Measurements from ENCODE around the gene NPC2.
A peak's percentile ranks its signal among the peaks of the same experiment; 100 is the strongest.
"Not testable (repeated sequence)": the region's sequence is repeated elsewhere in the genome, so short reads cannot be mapped to it uniquely, and the experiment has no call there.

The NPC2 gene

DNA sequence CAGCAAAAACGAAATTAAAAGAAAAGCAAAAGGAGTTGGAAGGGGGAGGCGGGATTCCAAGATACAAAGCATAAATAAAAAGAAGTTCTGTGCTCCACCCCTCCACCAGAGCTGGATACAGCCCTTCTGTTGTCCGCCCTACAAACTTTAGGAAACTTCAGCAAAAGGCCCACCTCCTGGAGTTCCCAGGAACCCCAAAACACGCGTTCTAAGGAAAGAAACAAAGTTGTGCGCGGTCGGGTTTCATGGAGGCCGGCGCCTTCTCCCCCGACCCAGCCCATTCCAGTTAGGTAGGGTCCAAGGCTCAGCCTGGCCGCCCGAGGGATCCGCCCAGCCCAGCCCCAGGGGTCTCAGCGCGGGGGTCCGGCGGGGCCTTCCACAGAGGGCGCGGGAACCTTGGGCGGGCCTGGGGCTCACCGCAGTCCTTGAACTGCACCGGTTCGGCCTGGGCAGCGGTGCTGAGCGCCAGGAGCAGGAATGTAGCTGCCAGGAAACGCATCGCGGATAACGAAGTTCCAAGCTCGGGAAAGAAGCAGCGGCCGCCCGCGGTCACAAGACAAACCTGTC is at the start of gene NPC2:
NPC2 (minus strand) TSS at position 530 of the 567 bp plus-strand sequence; CDS start at position 499, 31 bp downstream.
- intact Hi-C loops (cut with DNase I), result no loop called here

DNA sequence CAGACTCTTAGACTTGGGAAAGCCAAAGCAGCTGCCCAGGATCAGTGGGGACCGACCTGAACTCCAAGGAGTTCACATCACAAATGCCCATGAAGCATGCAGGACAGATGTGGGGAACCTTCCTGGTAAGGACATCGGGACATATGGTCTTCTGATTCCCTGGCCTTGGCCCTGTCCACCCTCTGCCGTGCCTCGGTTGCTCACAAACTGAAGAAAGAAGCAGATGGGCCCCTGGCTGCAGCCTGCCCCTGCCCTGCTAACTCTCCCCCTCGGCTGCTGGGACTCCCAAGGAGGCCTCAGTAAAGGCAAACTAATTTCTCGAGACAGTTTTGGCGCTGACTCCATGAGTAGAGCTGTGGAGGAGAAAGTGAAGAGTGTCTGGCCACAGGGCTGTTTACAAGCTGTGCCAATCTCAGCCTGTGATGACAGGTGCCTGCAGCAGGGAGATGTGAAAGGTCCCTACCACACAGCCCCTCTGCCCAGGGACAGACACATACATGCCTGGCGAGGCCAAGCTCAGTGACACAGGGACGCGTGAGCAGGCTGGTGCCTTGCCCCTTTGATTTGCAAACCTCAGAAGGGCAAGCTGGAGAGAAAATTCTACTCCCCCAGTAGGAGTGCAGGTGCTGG is 49.1 kb upstream of the NPC2 start:
- intact Hi-C loops (cut with DNase I), result no loop called here
- DNase-seq, result no peak

More for the DNA sequence above, at the start of gene NPC2:
- DNase-seq, result no peak

GRCh38 chr14:74541225-74541624 is 48.1 kb upstream of the NPC2 start:
- intact Hi-C loops (cut with DNase I), result no loop called here
- DNase-seq, result no peak

- no peak for DNase-seq
- intact Hi-C loops (cut with DNase I), result no loop called here
These were observed 46.4 kb upstream of the NPC2 start for GRCh38 chr14:74539503-74539902.

GRCh38 chr14:74538411-74539391 is 45.6 kb upstream of the NPC2 start:
- no peak for DNase-seq
- intact Hi-C loops (cut with DNase I), result no loop called here

DNA sequence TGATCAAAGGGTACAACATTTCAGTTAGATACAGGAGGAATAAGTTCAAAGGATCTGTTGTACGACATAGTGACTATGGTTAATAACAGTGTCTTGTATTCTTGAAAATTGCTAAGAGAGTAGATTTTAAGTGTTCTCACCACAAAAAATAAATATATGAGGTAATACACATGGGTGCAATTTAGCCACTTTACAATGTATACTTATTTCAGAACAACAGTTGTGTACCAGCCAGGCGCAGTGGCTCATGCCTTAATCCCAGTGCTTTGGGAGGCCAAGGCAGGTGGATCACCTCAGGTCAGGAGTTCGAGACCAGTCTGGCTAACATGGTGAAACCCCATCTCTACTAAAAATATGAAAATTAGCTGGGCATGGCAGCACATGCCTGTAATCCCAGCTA is 43.2 kb upstream of the NPC2 start:
- DNase-seq, result not testable (repeated sequence)

DNA sequence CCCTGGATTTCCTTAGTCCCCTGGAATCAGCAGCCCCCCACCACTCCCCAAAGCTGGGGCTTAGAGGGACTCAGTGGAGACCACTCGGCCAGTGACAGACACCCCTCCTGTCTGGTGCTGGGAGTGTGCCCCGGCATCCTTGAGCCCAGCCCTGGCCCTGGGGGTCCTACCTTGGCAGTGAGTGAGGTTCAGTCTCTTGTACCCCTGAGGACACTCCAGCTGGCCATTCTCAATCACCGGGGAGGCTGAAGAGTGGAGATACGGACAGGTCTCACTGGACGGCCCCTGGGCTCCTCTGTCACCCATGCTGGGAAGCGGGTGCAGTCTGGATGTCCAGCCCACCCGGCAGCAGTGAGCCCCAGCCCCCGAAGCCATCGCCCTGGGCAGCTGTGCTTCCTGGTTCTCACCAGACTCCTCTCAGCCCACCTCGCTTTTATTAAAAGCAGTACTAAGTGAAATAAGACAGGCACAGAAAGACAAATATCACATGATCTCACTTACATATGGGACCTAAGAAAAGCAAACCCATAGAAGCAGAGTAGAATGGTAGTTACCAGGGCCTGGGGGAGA is 42.7 kb upstream of the NPC2 start:
- intact Hi-C loops (cut with DNase I), result no loop called here
- no peak for DNase-seq

More for the DNA sequence above, 43.2 kb upstream of the NPC2 start:
- intact Hi-C loops (cut with DNase I), result not testable (repeated sequence)

DNA sequence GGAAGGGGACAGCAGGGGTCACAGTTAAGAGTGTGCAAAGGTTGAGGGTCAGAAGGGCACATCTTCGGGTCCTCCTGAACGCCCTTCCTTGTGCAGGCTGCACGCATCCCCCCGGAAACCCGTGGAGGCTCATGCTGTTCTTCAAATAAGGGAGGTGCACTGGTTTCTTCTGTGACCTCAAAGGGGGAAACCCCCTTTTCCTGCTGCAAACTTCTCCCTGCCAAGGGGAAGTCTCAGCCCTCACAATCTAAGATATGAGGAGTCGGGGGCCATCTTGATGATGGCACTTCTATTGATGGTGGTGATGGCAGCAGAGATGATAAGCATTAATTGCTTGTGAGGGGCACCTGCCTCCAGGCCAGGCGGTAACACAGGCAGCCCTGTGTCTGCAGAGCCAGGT is 40.5 kb upstream of the NPC2 start:
- intact Hi-C loops (cut with DNase I), result no loop called here
- no peak for DNase-seq

DNA sequence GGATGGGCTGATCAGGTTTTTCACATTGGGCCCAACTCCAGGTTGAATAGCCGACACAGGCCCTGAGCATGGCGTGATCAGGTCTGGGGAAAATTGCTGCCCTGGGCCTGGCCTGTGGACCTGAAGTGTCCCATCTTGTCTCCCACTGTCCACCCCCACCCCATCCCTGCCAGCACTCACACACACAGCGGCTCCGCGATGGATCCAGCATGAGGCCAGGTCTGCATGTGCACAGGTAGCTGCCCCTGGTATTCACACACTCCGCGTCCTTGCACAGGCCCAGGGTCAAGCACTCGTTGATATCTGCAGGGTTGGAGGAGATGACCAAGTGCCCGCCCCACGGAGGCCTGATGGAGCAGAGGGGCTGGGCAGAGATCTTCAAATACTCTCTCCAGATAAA is 39.1 kb upstream of the NPC2 start:
- no peak for DNase-seq
- intact Hi-C loops (cut with DNase I), result no loop called here

GRCh38 chr14:74531467-74531866 is 38.4 kb upstream of the NPC2 start:
- DNase-seq, result peak in 8 of 42 donors; percentile 13 to 49 (median 26)
- intact Hi-C loops (cut with DNase I), result no loop called here

- DNase-seq, result no peak
- intact Hi-C loops (cut with DNase I), result no loop called here
These were observed 37.9 kb upstream of the NPC2 start for GRCh38 chr14:74531006-74531405.

DNA sequence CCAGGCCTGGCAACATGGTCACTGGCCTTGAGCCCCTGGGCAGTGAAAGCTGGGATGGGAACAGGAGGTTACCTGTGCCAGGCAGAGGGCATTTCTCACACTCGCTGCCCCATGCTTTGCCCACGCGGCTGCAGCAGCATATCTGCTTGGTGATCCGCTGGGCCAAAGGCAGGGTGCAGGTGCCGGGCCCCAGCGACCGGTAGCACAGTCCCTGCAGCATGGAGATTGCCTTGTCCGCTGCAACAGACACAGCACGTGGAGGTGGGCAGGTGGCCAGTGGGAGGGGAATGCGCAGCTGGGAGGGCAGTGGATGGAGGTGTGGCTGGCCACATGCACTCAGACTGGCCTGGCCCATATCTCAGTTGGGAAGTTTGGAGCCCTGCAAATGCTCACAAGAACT is 35.8 kb upstream of the NPC2 start:
- intact Hi-C loops (cut with DNase I), result no loop called here
- DNase-seq, result no peak

DNA sequence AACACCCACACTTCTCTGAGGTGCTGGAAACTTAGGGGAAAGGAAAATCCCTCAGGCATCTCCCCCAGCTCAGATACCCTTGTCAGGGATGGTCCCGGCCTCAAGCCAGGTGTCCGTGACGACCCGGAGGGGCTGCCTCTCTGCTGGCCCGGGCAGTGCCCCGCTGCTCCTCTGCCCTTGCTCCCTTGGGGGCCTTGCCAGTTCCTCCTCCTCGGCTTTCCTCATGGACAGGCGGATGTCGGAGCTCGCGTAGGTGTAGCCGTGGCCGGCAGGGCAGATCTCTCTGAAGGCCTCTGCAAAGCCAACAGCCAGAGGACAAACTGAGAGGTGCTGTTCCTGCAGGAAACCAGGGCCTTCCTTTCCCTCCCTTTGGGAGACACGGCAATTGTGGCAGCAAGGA is 35.3 kb upstream of the NPC2 start:
- intact Hi-C loops (cut with DNase I), result no loop called here
- DNase-seq, result no peak

GRCh38 chr14:74527736-74528280 is 34.7 kb upstream of the NPC2 start:
- intact Hi-C loops (cut with DNase I), result no loop called here
- DNase-seq, result no peak

DNA sequence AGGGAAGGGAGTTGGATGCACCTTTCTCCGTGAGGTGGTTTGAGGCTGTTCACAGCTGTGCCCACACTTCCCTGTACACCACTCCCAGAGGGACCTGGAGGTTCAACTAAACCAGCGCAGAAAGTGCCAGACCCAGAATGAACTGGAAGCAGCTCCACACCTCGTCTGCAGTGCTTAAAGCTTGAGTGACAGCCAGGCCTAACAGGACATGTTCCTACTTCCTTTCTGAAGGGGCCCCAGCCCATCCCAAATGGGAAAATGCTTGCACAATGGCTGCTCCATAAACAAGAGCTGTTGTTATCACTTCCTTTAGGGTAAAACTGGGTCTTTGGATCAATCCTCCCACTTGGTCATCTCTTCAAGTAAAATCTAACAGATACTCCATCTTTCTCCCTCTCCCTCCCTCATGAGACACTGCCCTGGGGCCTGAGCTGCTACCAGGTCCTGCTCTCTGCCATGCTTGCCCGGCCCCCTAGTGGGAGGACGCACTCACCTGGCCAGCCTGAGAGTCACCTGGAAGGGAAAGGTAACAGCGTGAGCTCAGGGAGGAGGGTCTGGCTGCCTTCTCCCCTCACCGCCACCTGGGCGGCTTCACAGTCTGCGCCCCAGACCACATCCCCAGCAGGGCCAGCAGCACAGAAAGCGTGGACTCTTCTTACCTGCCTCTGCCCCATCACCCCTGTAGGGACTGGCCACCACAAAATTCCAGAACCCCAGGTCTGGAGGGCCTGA is 33.9 kb upstream of the NPC2 start:
- DNase-seq, result no peak
- intact Hi-C loops (cut with DNase I), result no loop called here

- no peak for DNase-seq
- intact Hi-C loops (cut with DNase I), result no loop called here
These were observed 32.3 kb upstream of the NPC2 start for GRCh38 chr14:74525361-74525851.

DNA sequence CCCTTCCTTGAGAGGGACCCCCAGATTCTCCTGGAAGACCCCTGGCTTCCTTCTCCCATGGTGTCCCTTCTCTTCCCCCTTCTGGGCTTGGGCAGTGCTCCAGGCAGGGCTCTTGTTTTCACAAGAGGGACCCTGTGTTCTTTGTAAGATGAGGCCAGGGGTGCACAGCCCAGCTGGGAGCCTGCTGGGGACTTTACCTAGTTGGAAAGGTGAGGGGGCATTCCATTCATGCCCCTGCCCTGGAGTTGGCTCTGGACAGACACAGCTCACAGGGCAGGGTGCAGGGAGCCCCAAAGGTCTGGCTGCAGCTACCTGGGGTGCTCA is 31.7 kb upstream of the NPC2 start:
- intact Hi-C loops (cut with DNase I), result no loop called here
- no peak for DNase-seq

- intact Hi-C loops (cut with DNase I), result no loop called here
These were observed 31.1 kb upstream of the NPC2 start for GRCh38 chr14:74524076-74524811.

More at GRCh38 chr14:74524076-74524811, 31.1 kb upstream of the NPC2 start:
- no peak for DNase-seq
